SKM-1 treated with dmso at 0.1 percent for 144 hours (cell line): Measurements from ENCODE around the gene FBLN7.

Source experiments
- DNase-seq: peaks from one replicate; lab custom pipeline; 2025; ENCODE audit not compliant: unreplicated experiment; lab: John Stamatoyannopoulos, UW

The FBLN7 gene

DNA sequence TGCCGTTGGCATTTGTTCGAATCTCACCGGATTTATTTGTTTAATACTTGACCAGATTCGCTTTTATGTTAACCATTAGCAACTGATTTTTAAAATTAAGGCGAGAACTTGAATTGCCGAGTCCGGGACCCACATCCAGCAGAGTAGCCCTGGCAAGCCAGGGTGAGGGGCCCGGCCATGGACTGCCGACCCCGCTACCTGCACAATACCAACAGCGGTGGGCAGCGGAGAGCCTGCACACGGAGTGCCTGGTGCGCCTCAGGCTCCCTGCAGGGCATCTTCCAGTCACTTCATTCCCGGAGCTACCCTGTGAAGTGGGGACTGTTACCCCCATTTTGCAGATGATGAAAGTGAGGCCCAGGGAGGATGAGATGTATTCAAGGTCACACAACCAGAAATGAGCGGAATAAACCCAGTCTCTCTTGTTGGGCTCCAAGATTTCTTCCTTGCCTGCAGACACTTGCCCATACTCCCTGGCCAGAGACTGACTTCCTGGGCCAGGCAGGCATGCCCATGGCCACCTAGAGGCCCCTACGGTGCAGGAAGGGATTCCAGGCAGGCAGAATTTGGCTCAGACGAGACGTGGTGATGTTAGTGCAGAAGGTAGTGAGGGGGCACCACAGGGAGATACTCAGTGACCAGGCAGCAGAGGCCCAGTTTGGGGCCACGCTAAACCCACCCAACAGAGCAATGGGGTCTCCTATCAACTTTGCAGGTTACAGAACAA lies 2.9 kb downstream of the FBLN7 start:
- no peak for DNase-seq

- no peak for DNase-seq
These were observed 3.4 kb downstream of the FBLN7 start for GRCh38 chr2:112141626-112142007.

- DNase-seq: no peak
These were observed 4.4 kb downstream of the FBLN7 start for GRCh38 chr2:112142525-112143078.

DNA sequence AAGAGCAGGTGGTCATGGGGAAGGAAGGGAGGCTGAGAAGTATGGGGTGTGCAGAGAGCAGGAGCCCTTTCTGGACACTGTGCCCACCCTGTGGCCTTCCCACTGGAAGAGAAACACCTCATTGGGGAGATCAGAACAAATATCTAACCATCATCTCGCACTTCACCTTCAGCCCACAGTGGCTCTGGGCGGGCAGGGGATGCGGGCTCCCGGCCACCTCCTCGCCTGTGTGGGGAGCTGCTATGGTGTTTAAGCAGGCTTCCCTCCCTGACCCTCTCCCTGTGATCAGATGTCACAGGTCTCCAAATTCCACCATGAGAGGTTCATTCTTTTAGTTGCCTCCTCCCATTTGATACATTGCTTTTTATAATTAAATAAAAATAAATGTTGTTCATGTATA lies 5.0 kb downstream of the FBLN7 start:
- no peak for DNase-seq

DNA sequence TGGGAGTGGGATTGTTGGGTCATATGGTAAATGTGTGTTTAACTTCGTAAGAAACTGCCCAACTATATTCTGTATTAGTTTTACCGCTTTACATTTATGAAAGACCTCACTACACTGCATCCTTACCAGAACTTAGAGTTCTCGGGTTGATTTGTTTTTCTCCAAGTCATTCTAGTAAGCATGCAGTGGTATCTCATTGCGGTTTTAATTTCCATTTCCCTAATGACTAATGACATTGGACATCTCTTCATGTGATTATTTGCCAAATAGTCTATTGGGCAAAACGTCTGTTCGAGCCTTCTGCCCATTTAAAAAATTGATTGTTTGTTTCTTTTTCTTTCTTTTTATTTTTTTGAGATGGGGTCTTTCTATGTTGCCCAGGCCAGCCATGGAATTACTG lies 6.8 kb downstream of the FBLN7 start:
- DNase-seq: no peak

GRCh38 chr2:112147382-112148168 lies 9.4 kb downstream of the FBLN7 start:
- no peak for DNase-seq

- DNase-seq: no peak
These were observed 10.3 kb downstream of the FBLN7 start for GRCh38 chr2:112148477-112148876.

DNA sequence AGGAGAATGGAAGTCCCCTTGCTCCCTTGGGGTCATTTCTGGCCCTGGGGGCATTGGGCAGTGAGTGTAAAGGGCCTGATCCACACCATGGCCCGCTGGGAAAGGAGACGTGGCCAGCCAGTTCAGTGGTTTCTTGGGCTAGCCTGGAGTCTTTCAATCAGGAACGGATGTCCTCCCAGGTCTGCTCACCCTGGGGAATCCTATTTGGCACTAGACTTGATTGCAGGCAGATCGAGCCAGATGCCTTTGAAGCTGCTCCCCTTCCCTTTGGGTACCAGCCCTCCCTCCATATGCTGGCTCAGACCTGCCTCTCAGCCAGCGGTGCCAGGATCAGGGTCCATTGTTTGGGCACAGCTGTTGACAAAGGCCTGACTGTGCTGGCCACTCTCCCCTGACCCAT lies 11.0 kb downstream of the FBLN7 start:
- no peak for DNase-seq

GRCh38 chr2:112149866-112150435 lies 11.8 kb downstream of the FBLN7 start:
- no peak for DNase-seq

DNA sequence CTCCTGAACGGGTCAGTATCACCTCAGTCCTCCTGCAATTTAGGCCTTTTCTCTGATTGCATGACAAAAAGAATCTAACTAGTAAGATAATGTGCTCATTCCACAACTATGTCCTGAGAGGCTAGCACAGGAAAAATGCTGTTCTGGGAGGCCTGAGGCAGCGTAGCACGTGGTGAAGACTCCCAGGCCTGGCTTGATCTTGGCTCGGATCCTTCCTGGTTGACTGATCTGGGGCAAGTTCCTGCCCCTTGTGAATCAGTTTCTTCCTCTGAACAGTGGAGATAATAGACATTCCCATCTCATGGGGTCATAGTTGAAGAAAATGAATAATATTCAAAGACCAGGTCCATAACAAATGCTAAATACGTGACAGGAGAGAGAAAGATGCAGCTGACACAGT lies 12.3 kb downstream of the FBLN7 start:
- DNase-seq: no peak

DNA sequence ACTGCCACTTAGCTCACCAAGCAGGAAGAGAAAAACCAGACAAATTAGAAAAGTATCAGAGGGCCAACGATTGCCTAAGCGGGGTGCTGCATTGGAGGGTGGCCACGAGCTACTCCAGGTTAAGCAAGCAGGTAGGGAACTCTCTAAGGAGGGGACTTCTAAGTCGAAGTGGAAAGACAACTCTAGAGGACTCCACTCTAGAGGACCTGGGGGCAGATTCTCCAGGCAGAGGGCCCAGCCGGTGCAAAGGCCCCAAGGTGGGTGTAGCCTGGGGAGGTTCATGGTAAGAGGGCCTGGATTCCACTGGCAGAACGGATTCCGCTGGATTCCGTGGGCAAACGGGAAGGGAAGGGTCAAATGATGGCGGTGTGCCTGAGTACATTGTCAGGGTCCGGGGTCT lies 12.7 kb downstream of the FBLN7 start:
- no peak for DNase-seq

DNA sequence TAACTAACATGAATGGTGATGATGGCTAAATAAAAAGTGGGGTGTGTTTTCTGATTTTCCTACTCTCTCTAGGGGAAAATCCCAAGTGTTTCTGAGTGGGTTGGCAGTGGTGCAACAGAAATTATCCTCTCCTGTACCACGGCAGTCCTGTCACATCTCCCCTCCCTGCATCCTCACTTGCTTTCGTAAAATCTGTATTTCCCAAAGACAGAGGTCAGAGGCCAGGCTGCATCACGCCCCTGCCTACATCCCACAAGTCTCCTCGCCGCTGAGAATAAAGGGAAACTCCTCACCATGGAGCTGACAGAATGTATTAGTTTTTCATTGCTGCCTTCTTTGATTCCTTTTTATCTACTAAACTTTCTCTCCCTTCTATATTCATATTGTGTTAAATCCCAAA lies 13.1 kb downstream of the FBLN7 start:
- no peak for DNase-seq

- DNase-seq: no peak
These were observed 13.7 kb downstream of the FBLN7 start for GRCh38 chr2:112151701-112152440.

GRCh38 chr2:112152476-112153178 lies 14.4 kb downstream of the FBLN7 start:
- DNase-seq: no peak

DNA sequence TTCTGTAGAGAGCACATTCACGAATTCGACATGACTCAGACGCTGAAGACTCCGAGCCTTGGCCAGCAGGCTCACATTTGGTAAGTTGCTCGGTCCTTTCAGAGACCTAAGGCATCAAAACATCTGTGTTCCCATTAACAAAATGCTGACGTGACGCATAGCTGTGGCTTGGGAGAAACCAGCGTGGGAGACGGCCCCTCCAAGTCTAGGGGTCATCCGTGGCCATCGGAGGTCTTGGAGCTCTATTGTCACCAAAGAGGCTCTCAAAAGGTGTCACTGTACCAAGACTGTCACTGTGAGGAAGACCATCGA lies 14.9 kb downstream of the FBLN7 start:
- no peak for DNase-seq

DNA sequence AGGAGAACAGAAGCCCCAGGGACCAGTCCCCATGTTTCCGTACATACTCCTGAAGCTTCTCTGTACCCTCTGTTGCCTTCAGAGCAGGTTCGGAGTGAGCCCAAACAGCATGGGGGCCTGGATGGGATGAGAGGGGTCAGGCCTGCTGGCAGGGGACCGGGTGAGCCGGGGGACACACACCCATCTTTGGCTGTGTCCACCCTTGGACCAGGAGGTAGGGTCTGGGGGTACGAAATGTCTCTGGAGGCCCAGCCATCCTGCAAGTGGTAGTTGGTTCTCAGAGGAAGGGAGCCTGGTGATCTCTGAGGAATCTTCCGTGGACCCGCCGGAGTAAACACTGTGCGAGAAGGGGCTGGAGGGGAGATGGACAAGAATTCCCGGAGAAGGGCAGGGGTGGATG lies 15.3 kb downstream of the FBLN7 start:
- DNase-seq: no peak

- DNase-seq: no peak
These were observed 16.3 kb downstream of the FBLN7 start for GRCh38 chr2:112154246-112155117.

- DNase-seq: no peak
These were observed 17.4 kb downstream of the FBLN7 start for GRCh38 chr2:112155331-112156151.
